HuH-7.5 (cell line): ENCODE results near the gene KRT1.

Source experiments
- DNase-seq: peaks from one replicate; pipeline ENCODE4 v3.0.0; 2011; ENCODE audit warnings: low spot score

KRT1 gene

GRCh38 chr12:52659951-52660350 lies 20.3 kb downstream of the KRT1 start:
- no peak for DNase-seq

- no peak for DNase-seq
These were observed 20.8 kb downstream of the KRT1 start for GRCh38 chr12:52659395-52659794.

GRCh38 chr12:52658196-52658595 lies 22.0 kb downstream of the KRT1 start:
- no peak for DNase-seq

- DNase-seq, result no peak
These were observed 22.8 kb downstream of the KRT1 start for GRCh38 chr12:52657250-52657902.

- DNase-seq, result no peak
These were observed 23.6 kb downstream of the KRT1 start for GRCh38 chr12:52656616-52657015.

GRCh38 chr12:52655720-52656124 lies 24.5 kb downstream of the KRT1 start:
- no peak for DNase-seq

GRCh38 chr12:52655251-52655650 lies 25.0 kb downstream of the KRT1 start:
- no peak for DNase-seq

- DNase-seq, result no peak
These were observed 28.4 kb downstream of the KRT1 start, which contains the start of gene KRT2 for GRCh38 chr12:52651726-52652261. Gene KRT2, minus strand, starts transcription at chr12:52652211. Its CDS starts 69 bp downstream, at chr12:52652142.

GRCh38 chr12:52650520-52651081 lies 29.6 kb downstream of the KRT1 start:
- DNase-seq, result no peak

GRCh38 chr12:52649066-52649465 lies 31.1 kb downstream of the KRT1 start:
- DNase-seq, result no peak

- no peak for DNase-seq
These were observed 32.1 kb downstream of the KRT1 start for GRCh38 chr12:52648012-52648550.

GRCh38 chr12:52647601-52648000 lies 32.6 kb downstream of the KRT1 start:
- no peak for DNase-seq

- DNase-seq, result no peak
These were observed 33.6 kb downstream of the KRT1 start for GRCh38 chr12:52646613-52647012.

- no peak for DNase-seq
These were observed 34.2 kb downstream of the KRT1 start for GRCh38 chr12:52645982-52646381.

- no peak for DNase-seq
These were observed 35.0 kb downstream of the KRT1 start for GRCh38 chr12:52645120-52645761.

- DNase-seq, result no peak
These were observed 36.2 kb downstream of the KRT1 start for GRCh38 chr12:52644078-52644415.

GRCh38 chr12:52643233-52644077 lies 36.8 kb downstream of the KRT1 start:
- no peak for DNase-seq

GRCh38 chr12:52641468-52641867 lies 38.7 kb downstream of the KRT1 start:
- DNase-seq, result no peak

- no peak for DNase-seq
These were observed 42.9 kb downstream of the KRT1 start for GRCh38 chr12:52637299-52637698.

GRCh38 chr12:52636592-52637258 lies 43.5 kb downstream of the KRT1 start:
- no peak for DNase-seq

GRCh38 chr12:52636189-52636588 lies 44.0 kb downstream of the KRT1 start:
- DNase-seq, result no peak
